ENCODE measurements around the gene TMEM184B. TPM values are rescaled to one million over a fixed set of nuclear protein-coding genes. Genes with fewer than 3 reads are reported as not detected.

TMEM184B gene
- total and polyA plus RNA-seq, 2 of the 8 experiments (the other 6 are each of a cell fraction or from before 2014, with no cell fraction given) = 41.6 to 81.0 TPM

- 87% methylated on average over 9 of the region's 9 CpGs; no CpG with 5 or more reads in 1 of the 2 experiments for WGBS, 2 experiments (ENCODE audit: extremely low coverage in 1 of 2, insufficient coverage in 1 of 2, insufficient read length in 1 of 2, insufficient replicate concordance in 2 of 2, low coverage in 1 of 2, low lambda C conversion rate in 2 of 2, missing lambda C conversion rate in 1 of 2)
- H3K4me1 ChIP-seq (replicated peaks in 1 of 4; ENCODE audit: control insufficient read depth in 3 of 4, insufficient read depth in 4 of 4, low read length in 3 of 4) = peaks cover 0 to 1% (median 0%) of the 10 kb centered on the region in 4 experiments; a peak in 3 of 7 replicates
Measured at GRCh38 chr22:38295863-38296262, 23.1 kb upstream of the TMEM184B start.

More at GRCh38 chr22:38295863-38296262, 23.1 kb upstream of the TMEM184B start:
- H2BK5ac ChIP-seq (ENCODE audit: low read depth, low read length) = no peak overlapping the region; the same call in 1 of the 2 replicates
- H3K4ac ChIP-seq (replicated peaks; ENCODE audit: insufficient read length, low read depth, low read length) = no peak overlapping the region
- peaks cover 7% of the 10 kb centered on the region; the same call in 1 of the 2 replicates for H3K79me1 ChIP-seq (ENCODE audit: low read depth, low read length)
- FAIRE-seq (no peak), DNase-seq (ENCODE audit: low read depth in 1 of 2, low spot score in 2 of 2) (no peak)
- H2AK5ac ChIP-seq (ENCODE audit: low read depth, low read length) = no peak overlapping the region
- H3K9me3 ChIP-seq (ENCODE audit: insufficient read depth in 2 of 2, low read depth in 1 of 2, low read length in 1 of 2) = no peaks in the 10 kb centered on the region
- no peak overlapping the region for H2BK120ac ChIP-seq (replicated peaks; ENCODE audit: low read depth, low read length)
- no peak overlapping the region for H3K27ac ChIP-seq (ENCODE audit: low read depth, low read length)
- no peak overlapping the region for H2AFZ ChIP-seq (ENCODE audit: low read length)
- no peak overlapping the region for H4K91ac ChIP-seq (replicated peaks; ENCODE audit: insufficient read length, low read length)
- no peak overlapping the region for H3K4me3 ChIP-seq (ENCODE audit: extremely low read depth in 1 of 4, insufficient read depth in 2 of 4, low read depth in 3 of 4, low read length in 4 of 4)
- no peak overlapping the region for H3K18ac ChIP-seq (ENCODE audit: extremely low read depth, low read length)
- H3K56ac ChIP-seq (replicated peaks; ENCODE audit: insufficient read length, low read depth, low read length) = no peak overlapping the region
- H3K14ac ChIP-seq (ENCODE audit: insufficient read length) = no peak overlapping the region
- peak overlapping the region; percentile 57; the same call in 1 of the 2 replicates for H4K8ac ChIP-seq (ENCODE audit: extremely low read depth, insufficient read depth, low read length)
- no peaks in the 10 kb centered on the region for H3K27me3 ChIP-seq (replicated peaks in 1 of 4; ENCODE audit: control insufficient read depth in 3 of 4, extremely low read depth in 1 of 4, insufficient read depth in 3 of 4, low read length in 3 of 4)
- peaks cover 67 to 91% (median 85%) of the 10 kb centered on the region in 4 experiments for H3K36me3 ChIP-seq (ENCODE audit: control insufficient read depth in 2 of 4, insufficient read depth in 4 of 4, low read length in 3 of 4)
- H2BK20ac ChIP-seq (ENCODE audit: low read length) = no peak overlapping the region
- ChIA-PET POLR2A (ENCODE audit: partially characterized antibody) (interaction anchor here (0.7 to 3.7 kb wide), 10 partner anchors 8 to 76 kb away, joined by 3 to 12 read pairs (median 4); no protein-coding TSS in a partner anchor), CTCF (ENCODE audit: partially characterized antibody) (interaction anchor here (0.9 to 4.0 kb wide), 13 partner anchors 10 to 244 kb away, joined by 3 to 31 read pairs (median 4); partner anchors contain the start of gene TMEM184B)
- no peaks in the 10 kb centered on the region for H3K23me2 ChIP-seq (ENCODE audit: low read depth, low read length)
- H3K79me2 ChIP-seq (ENCODE audit: control insufficient read depth in 1 of 2, insufficient read depth in 2 of 2, low read length in 2 of 2) = peaks cover 0 to 7% of the 10 kb centered on the region in 2 experiments; a peak in 1 of 4 replicates
- H4K5ac ChIP-seq (ENCODE audit: insufficient read length, low read depth, low read length) = peak overlapping the region; percentile 1
- no peak overlapping the region for H2BK15ac ChIP-seq (ENCODE audit: low read length)
- no peak overlapping the region for H2BK12ac ChIP-seq (ENCODE audit: low read depth, low read length)
- peak; percentile 36; the same call in 1 of the 2 replicates for TF ChIP-seq POLR2AphosphoS5 (IDR thresholded peaks at IDR 0.05; ENCODE audit: low read depth, low read length)
- no peak for TF ChIP-seq MAFK (IDR thresholded peaks at IDR 0.05; ENCODE audit: low read depth, low read length)
- no peak for TF ChIP-seq BRCA1 (IDR thresholded peaks at IDR 0.05; ENCODE audit: low read depth, low read length)
- H4K20me1 ChIP-seq (replicated peaks in 1 of 2; ENCODE audit: control insufficient read depth in 1 of 2, insufficient read depth in 2 of 2, low read length in 2 of 2) = peaks cover 29 to 49% of the 10 kb centered on the region in 2 experiments
- no peak overlapping the region for H3K4me2 ChIP-seq (ENCODE audit: insufficient read depth in 1 of 2, low read depth in 2 of 2, low read length in 2 of 2)
- H3K9ac ChIP-seq (replicated peaks in 1 of 4; ENCODE audit: extremely low read depth in 1 of 4, low read depth in 3 of 4, low read length in 3 of 4) = no peak overlapping the region
- no peak overlapping the region for H3K23ac ChIP-seq (ENCODE audit: insufficient read length)
